Fibroblast of lung (primary cell): ENCODE data around the gene VWA1. TPM values are rescaled to one million over a fixed set of nuclear protein-coding genes. Genes with fewer than 3 reads are reported as not detected.

ENCODE experiments used
- DNase-seq, 2 donors: peaks; one replicate each; pipeline versions ENCODE4 v3.0.0 to v3.0.0-alpha.2; 2010; ENCODE audit warnings: low read depth in 2 of 2
- H2AFZ ChIP-seq: 2 replicates; pipeline ENCODE4 v1.5.1; 2012; ENCODE audit warnings: low read length, control low read depth, inconsistent platforms
- H3K27ac ChIP-seq: 2 replicates; pipeline ENCODE4 v1.5.1; 2011; ENCODE audit warnings: low read length, control low read depth; ENCODE audit not compliant: insufficient read depth
- H3K27me3 ChIP-seq: 2 replicates; pipeline ENCODE4 v1.5.1; 2011; ENCODE audit warnings: mild to moderate bottlenecking, low read length; ENCODE audit not compliant: control insufficient read depth, insufficient read depth
- H3K36me3 ChIP-seq: 2 replicates; pipeline ENCODE4 v1.5.1; 2011; ENCODE audit warnings: low read length; ENCODE audit not compliant: control insufficient read depth, insufficient read depth
- H3K4me1 ChIP-seq: 2 replicates; pipeline ENCODE4 v1.5.1; 2011; ENCODE audit warnings: low read length; ENCODE audit not compliant: control insufficient read depth, insufficient read depth; ENCODE audit errors: extremely low read depth
- H3K4me2 ChIP-seq: 2 replicates; pipeline ENCODE4 v1.5.1; 2011; ENCODE audit warnings: low read length, control low read depth; ENCODE audit not compliant: insufficient read depth; ENCODE audit errors: extremely low read depth
- H3K4me3 ChIP-seq, 4 experiments: fragments of 200-600 bp in 1 of 4; sonication (generic) in 1 of 4; replicated peaks in 1 of 4; 2 replicates each; pipeline ENCODE4 v1.5.1; 2011 to 2016; ENCODE audit warnings: low read length in 4 of 4, low read depth in 3 of 4, mild to moderate bottlenecking in 3 of 4, control low read depth in 2 of 4, inconsistent platforms in 1 of 4, mixed read lengths in 1 of 4; ENCODE audit not compliant: insufficient read depth in 1 of 4; ENCODE audit errors: control extremely low read depth in 1 of 4
- H3K79me2 ChIP-seq: 2 replicates; pipeline ENCODE4 v1.5.1; 2012; ENCODE audit warnings: mild to moderate bottlenecking, low read length, inconsistent platforms; ENCODE audit not compliant: control insufficient read depth, insufficient read depth
- H3K9ac ChIP-seq: 2 replicates; pipeline ENCODE4 v1.5.1; 2011; ENCODE audit warnings: mild to moderate bottlenecking, low read length, control low read depth; ENCODE audit not compliant: insufficient read depth
- H3K9me3 ChIP-seq: 2 replicates; pipeline ENCODE4 v1.5.1; 2012; ENCODE audit warnings: low read depth, low read length; ENCODE audit not compliant: control insufficient read depth, insufficient read depth
- H4K20me1 ChIP-seq: 2 replicates; pipeline ENCODE4 v1.5.1; 2011; ENCODE audit warnings: low read length; ENCODE audit not compliant: control insufficient read depth, insufficient read depth; ENCODE audit errors: extremely low read depth
- EZH2 ChIP-seq: IDR thresholded peaks from 2 replicates; pipeline ENCODE4 v1.5.1; 2012; ENCODE audit warnings: low read length, control low read depth, mild to moderate bottlenecking; ENCODE audit errors: missing control alignments
- polyA plus RNA-seq, 2 donors: library from polyadenylated mRNA; depleted of rRNA in 1 of 2; stranded (reverse) in 1 of 2; unstranded in 1 of 2; fragments of >200 nt; gene quantifications; 2 replicates each; pipeline ENCODE4 v1.2.1, GENCODE V29; 2011 to 2012; ENCODE audit warnings: missing spikeins in 1 of 2
- total RNA-seq: library from RNA; depleted of rRNA; stranded (reverse); fragments of >200 nt; gene quantifications from 2 replicates; pipeline ENCODE4 v1.2.1, GENCODE V29; 2014
- TF ChIP-seq, protein P1 (sequence below), 2 donors: IDR thresholded peaks in 1 of 2; conservative IDR thresholded peaks in 1 of 2; 1 replicate in 1 of 2; 2 replicates in 1 of 2; pipeline ENCODE4 v1.5.1; 2011 to 2012; ENCODE audit warnings: low read length in 2 of 2, control low read depth in 1 of 2, inconsistent platforms in 1 of 2, low read depth in 1 of 2, mild to moderate bottlenecking in 1 of 2

The VWA1 gene
- total and polyA plus RNA-seq, 2 donors (not counting 1 experiment from before 2014, with no cell fraction given): 2.5 to 3.1 TPM

DNA sequence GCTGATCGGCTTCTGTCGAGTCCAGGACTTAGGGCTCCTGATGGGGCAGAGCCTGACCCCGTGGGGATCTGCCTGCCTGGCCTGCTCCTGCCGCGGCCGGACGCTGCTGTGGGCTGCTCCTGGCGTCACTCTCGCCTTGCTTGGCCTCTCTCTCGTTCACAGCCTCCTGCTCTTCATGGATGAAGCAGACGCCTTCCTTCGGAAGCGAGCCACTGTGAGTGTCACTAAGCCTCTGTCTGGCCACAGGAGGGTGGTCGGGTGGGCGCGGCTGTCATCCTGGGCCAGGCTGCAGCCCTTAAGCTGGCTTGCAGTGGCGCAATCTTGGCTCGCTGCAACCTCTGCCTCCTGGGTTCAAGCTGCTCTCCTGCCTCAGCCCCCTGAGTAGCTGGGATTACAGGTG, 52.2 kb downstream of the VWA1 start:
- no peaks in the 10 kb centered on the region for H4K20me1 ChIP-seq
- H3K79me2 ChIP-seq: no peaks in the 10 kb centered on the region
- no peak overlapping the region for H3K4me2 ChIP-seq
- H3K4me1 ChIP-seq: no peaks in the 10 kb centered on the region
- no peak overlapping the region for H3K27ac ChIP-seq
- peaks cover 26% of the 10 kb centered on the region for H3K36me3 ChIP-seq
- TF ChIP-seq, protein P1, sequence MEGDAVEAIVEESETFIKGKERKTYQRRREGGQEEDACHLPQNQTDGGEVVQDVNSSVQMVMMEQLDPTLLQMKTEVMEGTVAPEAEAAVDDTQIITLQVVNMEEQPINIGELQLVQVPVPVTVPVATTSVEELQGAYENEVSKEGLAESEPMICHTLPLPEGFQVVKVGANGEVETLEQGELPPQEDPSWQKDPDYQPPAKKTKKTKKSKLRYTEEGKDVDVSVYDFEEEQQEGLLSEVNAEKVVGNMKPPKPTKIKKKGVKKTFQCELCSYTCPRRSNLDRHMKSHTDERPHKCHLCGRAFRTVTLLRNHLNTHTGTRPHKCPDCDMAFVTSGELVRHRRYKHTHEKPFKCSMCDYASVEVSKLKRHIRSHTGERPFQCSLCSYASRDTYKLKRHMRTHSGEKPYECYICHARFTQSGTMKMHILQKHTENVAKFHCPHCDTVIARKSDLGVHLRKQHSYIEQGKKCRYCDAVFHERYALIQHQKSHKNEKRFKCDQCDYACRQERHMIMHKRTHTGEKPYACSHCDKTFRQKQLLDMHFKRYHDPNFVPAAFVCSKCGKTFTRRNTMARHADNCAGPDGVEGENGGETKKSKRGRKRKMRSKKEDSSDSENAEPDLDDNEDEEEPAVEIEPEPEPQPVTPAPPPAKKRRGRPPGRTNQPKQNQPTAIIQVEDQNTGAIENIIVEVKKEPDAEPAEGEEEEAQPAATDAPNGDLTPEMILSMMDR (conservative IDR thresholded peaks at IDR 0.05 in 1 of 2, IDR thresholded peaks at IDR 0.05 in 1 of 2; ENCODE audit: low read depth in 1 of 2, low read length in 2 of 2): no peak
- TF ChIP-seq EZH2: no peak
- no peaks in the 10 kb centered on the region for H3K9me3 ChIP-seq
- H3K4me3 ChIP-seq: no peak overlapping the region
- no peak overlapping the region for H2AFZ ChIP-seq
- DNase-seq: no peak
- H3K27me3 ChIP-seq: no peaks in the 10 kb centered on the region
- H3K9ac ChIP-seq: no peak overlapping the region

DNA sequence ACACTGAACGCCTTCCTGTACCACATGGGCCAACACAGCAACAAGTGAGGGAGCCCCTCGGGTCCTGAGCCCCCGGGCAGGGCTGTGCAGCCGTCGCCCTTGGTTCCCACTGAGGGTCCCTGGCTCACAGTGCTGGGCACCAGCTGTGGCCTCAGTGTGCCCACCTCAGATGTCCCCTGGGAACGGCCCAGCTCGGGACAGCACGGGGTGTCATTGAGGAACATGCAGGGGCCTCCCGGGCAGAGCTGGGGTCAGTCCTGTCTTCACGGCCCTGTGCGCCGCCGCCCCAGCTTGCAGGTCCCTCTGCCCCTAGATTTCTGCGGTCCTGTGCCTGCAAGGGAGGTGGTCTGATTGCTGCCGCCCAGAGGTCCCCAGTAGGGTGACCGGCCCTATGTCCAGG, 53.7 kb downstream of the VWA1 start:
- TF ChIP-seq, protein P1 (conservative IDR thresholded peaks at IDR 0.05 in 1 of 2, IDR thresholded peaks at IDR 0.05 in 1 of 2; ENCODE audit: low read depth in 1 of 2, low read length in 2 of 2): no peak
- no peak for TF ChIP-seq EZH2
- Histone ChIP-seq H3K9ac (no peak overlapping the region), H3K27me3 (no peaks in the 10 kb centered on the region), H3K79me2 (no peaks in the 10 kb centered on the region), H3K4me3 (no peak overlapping the region), H3K4me1 (no peaks in the 10 kb centered on the region), H2AFZ (no peak overlapping the region), H4K20me1 (no peaks in the 10 kb centered on the region), H3K9me3 (no peaks in the 10 kb centered on the region), H3K4me2 (no peak overlapping the region), H3K36me3 (peaks cover 17% of the 10 kb centered on the region), H3K27ac (no peak overlapping the region)
- DNase-seq: no peak

DNA sequence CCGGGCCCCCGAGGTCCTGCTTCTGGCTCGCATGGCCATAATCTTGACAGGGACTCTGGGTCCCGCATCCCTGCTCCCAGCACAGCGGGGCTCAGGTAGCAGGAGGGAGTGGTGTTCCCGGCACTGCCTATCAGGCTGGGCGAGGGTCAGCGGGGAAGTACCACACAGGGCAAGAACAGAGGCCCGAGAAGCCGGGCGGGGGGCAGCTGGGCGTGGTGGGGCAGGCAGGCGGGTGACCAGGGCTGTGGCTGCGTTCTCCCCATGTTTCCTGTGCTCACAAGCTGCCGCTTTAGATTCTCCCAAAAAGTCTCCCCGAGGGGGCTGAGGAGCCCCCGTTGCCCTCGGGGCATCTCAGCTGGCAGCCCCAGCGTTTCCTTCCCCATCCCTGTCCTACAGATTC, 54.4 kb downstream of the VWA1 start:
- Histone ChIP-seq H3K4me2 (no peak overlapping the region), H3K27me3 (no peaks in the 10 kb centered on the region), H3K9me3 (no peaks in the 10 kb centered on the region), H3K36me3 (peaks cover 19% of the 10 kb centered on the region), H3K79me2 (no peaks in the 10 kb centered on the region), H3K4me1 (no peaks in the 10 kb centered on the region), H4K20me1 (no peaks in the 10 kb centered on the region), H3K9ac (no peak overlapping the region), H3K4me3 (no peak overlapping the region), H2AFZ (no peak overlapping the region), H3K27ac (no peak overlapping the region)
- TF ChIP-seq, protein P1 (conservative IDR thresholded peaks at IDR 0.05 in 1 of 2, IDR thresholded peaks at IDR 0.05 in 1 of 2; ENCODE audit: low read depth in 1 of 2, low read length in 2 of 2): no peak
- TF ChIP-seq EZH2: no peak
- DNase-seq: no peak
